Muscle layer of duodenum (tissue), 2 donors: ENCODE measurements around the gene ZBTB39.

Experiments
- H3K27ac ChIP-seq: one replicate; pipeline ENCODE4 v1.7.0; 2013; ENCODE audit warnings: mild to moderate bottlenecking, low read length
- H3K27me3 ChIP-seq: one replicate; pipeline ENCODE4 v1.7.0; 2013; ENCODE audit warnings: low read depth, mild to moderate bottlenecking, control low read depth, low read length
- H3K36me3 ChIP-seq, 2 donors: one replicate each; pipeline ENCODE4 v1.7.0; 2013; ENCODE audit warnings: low read length in 2 of 2, control low read depth in 1 of 2, mild to moderate bottlenecking in 1 of 2; ENCODE audit not compliant: insufficient read depth in 2 of 2, control insufficient read depth in 1 of 2
- H3K4me1 ChIP-seq, 2 donors: one replicate each; pipeline ENCODE4 v1.7.0; 2013; ENCODE audit warnings: low read length in 2 of 2, mild to moderate bottlenecking in 2 of 2, control low read depth in 1 of 2, moderate library complexity in 1 of 2; ENCODE audit not compliant: insufficient read depth in 2 of 2, control insufficient read depth in 1 of 2
- H3K4me3 ChIP-seq, 2 donors: one replicate each; pipeline ENCODE4 v1.7.0; 2013; ENCODE audit warnings: low read length in 2 of 2, low read depth in 1 of 2, mild to moderate bottlenecking in 1 of 2
- H3K9me3 ChIP-seq, 2 donors: one replicate each; pipeline ENCODE4 v1.7.0; 2013; ENCODE audit warnings: low read length in 2 of 2, control low read depth in 1 of 2, mild to moderate bottlenecking in 1 of 2; ENCODE audit not compliant: control insufficient read depth in 1 of 2
- donor health status: healthy.

Gene ZBTB39

GRCh38 chr12:56953314-56953713 is 53.0 kb downstream of the ZBTB39 start:
- H3K4me1 ChIP-seq: no peaks in the 10 kb centered on the region
- H3K36me3 ChIP-seq: no peaks in the 10 kb centered on the region
- peaks cover 0 to 6% of the 10 kb centered on the region in 2 donors for H3K9me3 ChIP-seq
- no peaks in the 10 kb centered on the region for H3K27me3 ChIP-seq
- H3K4me3 ChIP-seq: no peak overlapping the region
- no peak overlapping the region for H3K27ac ChIP-seq

DNA sequence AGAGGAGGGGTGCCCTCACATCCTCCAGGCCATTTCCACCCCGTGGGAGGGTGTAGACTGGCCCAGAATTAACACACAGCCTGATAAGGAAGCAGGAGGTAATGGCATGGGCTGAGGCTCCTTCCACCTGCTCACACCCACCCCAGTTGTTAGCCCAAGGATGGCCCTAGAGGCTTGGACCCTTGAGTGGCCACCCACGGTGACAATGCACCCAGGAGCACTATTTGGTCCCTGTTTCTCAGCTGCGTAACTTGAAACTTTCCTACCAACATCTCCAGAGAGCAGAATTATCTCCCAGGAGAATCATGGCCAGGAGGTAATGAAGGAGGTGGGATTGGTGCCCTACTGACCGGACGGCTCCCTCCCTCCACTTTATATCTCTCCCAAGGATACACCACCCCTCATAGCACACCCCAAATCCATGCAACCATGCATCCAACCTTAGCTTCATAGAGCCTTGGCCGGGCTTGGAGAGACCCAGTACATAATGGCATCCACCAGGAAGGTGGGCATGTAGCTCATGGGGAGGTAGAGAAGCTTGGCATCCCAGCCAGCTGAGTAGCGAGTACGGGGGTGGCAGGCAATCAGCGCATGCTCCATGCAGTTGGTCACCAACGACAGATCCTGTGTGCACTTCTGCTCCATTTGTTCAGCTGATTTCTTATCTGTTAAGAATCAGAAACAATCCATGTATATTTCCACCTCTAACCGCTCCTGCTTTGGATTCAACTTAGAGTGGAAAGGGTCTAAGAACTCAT is 54.6 kb downstream of the ZBTB39 start:
- Histone ChIP-seq H3K4me3 (no peak overlapping the region), H3K27me3 (no peaks in the 10 kb centered on the region), H3K36me3 (no peaks in the 10 kb centered on the region), H3K27ac (no peak overlapping the region), H3K9me3 (no peaks in the 10 kb centered on the region), H3K4me1 (no peaks in the 10 kb centered on the region)

GRCh38 chr12:56948881-56949280 is 57.5 kb downstream of the ZBTB39 start:
- H3K4me1 ChIP-seq: no peaks in the 10 kb centered on the region
- H3K27ac ChIP-seq: no peak overlapping the region
- H3K36me3 ChIP-seq: no peaks in the 10 kb centered on the region

More at GRCh38 chr12:56948881-56949280, 57.5 kb downstream of the ZBTB39 start:
- H3K4me3 ChIP-seq: no peak overlapping the region
- H3K9me3 ChIP-seq: no peaks in the 10 kb centered on the region
- H3K27me3 ChIP-seq: no peaks in the 10 kb centered on the region
